HEK293 (cell line): Measurements from ENCODE around the gene TFB2M.
"Not testable (repeated sequence)": the region's sequence is repeated elsewhere in the genome, so short reads cannot be mapped to it uniquely, and the experiment has no call there.

Experiments
- CTCF ChIA-PET: fragments of 350-600 bp; formaldehyde crosslinking; extraction: SDS; loops from one replicate; lab custom pipeline; 2021; ENCODE audit warnings: antibody characterized with exemption; lab: Yijun Ruan, JAX
- POLR2A ChIA-PET: fragments of 300-600 bp; formaldehyde crosslinking; extraction: SDS; loops from one replicate; lab custom pipeline; 2020; ENCODE audit warnings: antibody characterized with exemption, inconsistent platforms; lab: Yijun Ruan, JAX
- H3K27ac ChIP-seq: fragments of 200-500 bp; sonication (Bioruptor generic); 2 replicates; pipeline ENCODE4 v1.5.1; 2014; ENCODE audit warnings: low read depth, low read length, control low read depth, inconsistent platforms; ENCODE audit errors: extremely low read depth
- H3K36me3 ChIP-seq, 2 experiments: fragments of 200-500 bp in 1 of 2; sonication (Bioruptor generic) in 1 of 2; 1 replicate in 1 of 2; 2 replicates in 1 of 2; pipeline ENCODE4 v1.5.1; 2014 to 2017; ENCODE audit warnings: inconsistent platforms in 2 of 2, low read length in 2 of 2; ENCODE audit not compliant: control insufficient read depth in 2 of 2, insufficient read depth in 1 of 2
- H3K4me1 ChIP-seq: fragments of 200-500 bp; sonication (Bioruptor generic); 2 replicates; pipeline ENCODE4 v1.5.1; 2014; ENCODE audit warnings: mild to moderate bottlenecking, low read length, inconsistent platforms; ENCODE audit not compliant: control insufficient read depth, insufficient read depth
- H3K4me3 ChIP-seq: 2 replicates; pipeline ENCODE4 v1.5.1; 2011; ENCODE audit warnings: low read depth, mild to moderate bottlenecking, control low read depth, low read length, moderate library complexity
- H3K9me3 ChIP-seq: fragments of 200-500 bp; sonication (Bioruptor generic); 2 replicates; pipeline ENCODE4 v1.5.1; 2014; ENCODE audit warnings: low read depth, low read length, inconsistent platforms; ENCODE audit not compliant: control insufficient read depth, insufficient read depth
- AEBP2 ChIP-seq: fragments of 450-650 bp; formaldehyde crosslinking; IDR thresholded peaks from 2 replicates; pipeline ENCODE4 v1.5.1; 2016; ENCODE audit warnings: missing biosample characterization, missing genetic modification characterization, borderline replicate concordance
- EGR2 ChIP-seq: fragments of 450-650 bp; formaldehyde crosslinking; IDR thresholded peaks from 2 replicates; pipeline ENCODE4 v1.5.1; 2016; ENCODE audit warnings: low read depth, missing biosample characterization, missing genetic modification characterization
- KLF1 ChIP-seq: fragments of 450-650 bp; formaldehyde crosslinking; IDR thresholded peaks from 2 replicates; pipeline ENCODE4 v1.5.1; 2016; ENCODE audit warnings: missing biosample characterization, missing genetic modification characterization
- SALL2 ChIP-seq: fragments of 450-650 bp; formaldehyde crosslinking; IDR thresholded peaks from 2 replicates; pipeline ENCODE4 v1.5.0; 2017; ENCODE audit warnings: missing biosample characterization, mild to moderate bottlenecking, missing genetic modification characterization, borderline replicate concordance
- ZBTB1 ChIP-seq: fragments of 450-650 bp; formaldehyde crosslinking; IDR thresholded peaks from 2 replicates; pipeline ENCODE4 v1.5.1; 2016; ENCODE audit warnings: missing biosample characterization, missing genetic modification characterization
- ZBTB21 ChIP-seq: fragments of 450-650 bp; formaldehyde crosslinking; IDR thresholded peaks from 2 replicates; pipeline ENCODE4 v1.5.1; 2017; ENCODE audit warnings: missing biosample characterization, missing genetic modification characterization
- ZBTB8A ChIP-seq: fragments of 450-650 bp; formaldehyde crosslinking; IDR thresholded peaks from 2 replicates; pipeline ENCODE4 v1.5.1; 2016; ENCODE audit warnings: missing biosample characterization, missing genetic modification characterization
- ZNF133 ChIP-seq: fragments of 450-650 bp; formaldehyde crosslinking; IDR thresholded peaks from 2 replicates; pipeline ENCODE4 v1.5.1; 2016; ENCODE audit warnings: missing biosample characterization, missing genetic modification characterization
- ZNF202 ChIP-seq: fragments of 450-650 bp; formaldehyde crosslinking; IDR thresholded peaks from 2 replicates; pipeline ENCODE4 v1.5.1; 2016; ENCODE audit warnings: missing biosample characterization, missing genetic modification characterization, borderline replicate concordance
- ZNF248 ChIP-seq: fragments of 450-650 bp; formaldehyde crosslinking; IDR thresholded peaks from 2 replicates; pipeline ENCODE4 v1.5.1; 2017; ENCODE audit warnings: missing biosample characterization, missing genetic modification characterization
- ZNF280D ChIP-seq: fragments of 450-650 bp; formaldehyde crosslinking; IDR thresholded peaks from 2 replicates; pipeline ENCODE4 v1.5.1; 2016; ENCODE audit warnings: missing biosample characterization, missing genetic modification characterization
- ZNF292 ChIP-seq: fragments of 450-650 bp; formaldehyde crosslinking; IDR thresholded peaks from 2 replicates; pipeline ENCODE4 v1.5.1; 2016; ENCODE audit warnings: low read depth, missing biosample characterization, missing genetic modification characterization, borderline replicate concordance
- ZNF416 ChIP-seq: fragments of 450-650 bp; formaldehyde crosslinking; IDR thresholded peaks from 2 replicates; pipeline ENCODE4 v1.5.1; 2016; ENCODE audit warnings: missing biosample characterization, missing genetic modification characterization
- ZNF426 ChIP-seq: fragments of 450-650 bp; formaldehyde crosslinking; IDR thresholded peaks from 2 replicates; pipeline ENCODE4 v1.5.1; 2017; ENCODE audit warnings: missing biosample characterization, missing genetic modification characterization, mild to moderate bottlenecking, inconsistent platforms, moderate library complexity
- ZNF501 ChIP-seq: fragments of 450-650 bp; formaldehyde crosslinking; IDR thresholded peaks from 2 replicates; pipeline ENCODE4 v1.5.1; 2016; ENCODE audit warnings: missing biosample characterization, missing genetic modification characterization
- ZNF514 ChIP-seq: fragments of 450-650 bp; formaldehyde crosslinking; IDR thresholded peaks from 2 replicates; pipeline ENCODE4 v1.5.1; 2016; ENCODE audit warnings: missing biosample characterization, missing genetic modification characterization
- ZNF560 ChIP-seq: fragments of 450-650 bp; formaldehyde crosslinking; IDR thresholded peaks from 2 replicates; pipeline ENCODE4 v1.5.1; 2017; ENCODE audit warnings: missing biosample characterization, missing genetic modification characterization, borderline replicate concordance
- ZNF639 ChIP-seq: fragments of 450-650 bp; formaldehyde crosslinking; IDR thresholded peaks from 2 replicates; pipeline ENCODE4 v1.5.1; 2016; ENCODE audit warnings: missing biosample characterization, missing genetic modification characterization
- ZNF670 ChIP-seq: fragments of 450-650 bp; formaldehyde crosslinking; IDR thresholded peaks from 2 replicates; pipeline ENCODE4 v1.5.1; 2016; ENCODE audit warnings: missing biosample characterization, missing genetic modification characterization, low read depth
- ZNF747 ChIP-seq: fragments of 450-650 bp; formaldehyde crosslinking; IDR thresholded peaks from 2 replicates; pipeline ENCODE4 v1.5.1; 2016; ENCODE audit warnings: missing biosample characterization, missing genetic modification characterization
- ZNF776 ChIP-seq: fragments of 450-650 bp; formaldehyde crosslinking; IDR thresholded peaks from 2 replicates; pipeline ENCODE4 v1.5.0; 2017; ENCODE audit warnings: missing biosample characterization, missing genetic modification characterization, borderline replicate concordance
- ZNF777 ChIP-seq: fragments of 450-650 bp; formaldehyde crosslinking; IDR thresholded peaks from 2 replicates; pipeline ENCODE4 v1.5.1; 2017; ENCODE audit warnings: missing biosample characterization, missing genetic modification characterization, borderline replicate concordance
- ZNF830 ChIP-seq: fragments of 450-650 bp; IDR thresholded peaks from 2 replicates; pipeline ENCODE4 v1.5.0; 2018; ENCODE audit warnings: missing biosample characterization, missing genetic modification characterization, low read depth, mild to moderate bottlenecking, moderate library complexity
- ZNF843 ChIP-seq: fragments of 450-650 bp; formaldehyde crosslinking; IDR thresholded peaks from 2 replicates; pipeline ENCODE4 v1.5.1; 2016; ENCODE audit warnings: missing biosample characterization, missing genetic modification characterization

TFB2M gene

GRCh38 chr1:246564839-246565750 lies 966 bp downstream of the TFB2M start:
- H3K4me3 ChIP-seq, result peak overlapping the region; percentile 65
- no peaks in the 10 kb centered on the region for H3K9me3 ChIP-seq
- H3K4me1 ChIP-seq, result no peaks in the 10 kb centered on the region
- TF ChIP-seq ZBTB8A (tag by site-specific recombination) (no peak), ZNF248 (tag by site-specific recombination) (no peak), ZNF639 (no peak), ZNF670 (no peak), ZNF292 (tag by site-specific recombination) (no peak), ZNF416 (tag by site-specific recombination) (no peak), KLF1 (tag by site-specific recombination) (no peak), ZNF777 (no peak), ZNF133 (tag by site-specific recombination) (no peak), ZNF560 (tag by site-specific recombination) (no peak), SALL2 (tag by site-specific recombination) (no peak), AEBP2 (tag by site-specific recombination) (no peak), EGR2 (tag by site-specific recombination) (no peak), ZBTB1 (tag by site-specific recombination) (no peak), ZNF776 (tag by site-specific recombination) (no peak), ZNF843 (tag by site-specific recombination) (no peak), ZNF426 (tag by site-specific recombination) (no peak), ZBTB21 (tag by site-specific recombination) (no peak)
- ChIA-PET CTCF (no interaction called here), POLR2A (interaction anchor here (0.9 to 1.2 kb wide), 2 partner anchors 14 to 58 kb away, joined by 3 to 7 read pairs; partner anchors contain the start of gene SMYD3)
- no peak overlapping the region for H3K27ac ChIP-seq
- H3K36me3 ChIP-seq, result peaks cover 0 to 10% of the 10 kb centered on the region in 2 experiments; a peak in 1 of 3 replicates

GRCh38 chr1:246560833-246561232 lies 5.2 kb downstream of the TFB2M start:
- CTCF ChIA-PET, H3K9me3 ChIP-seq, H3K27ac ChIP-seq, H3K4me1 ChIP-seq, POLR2A ChIA-PET, H3K4me3 ChIP-seq: not testable (repeated sequence)
- peaks cover 0 to 36% of the 10 kb centered on the region in 2 experiments; a peak in 2 of 3 replicates for H3K36me3 ChIP-seq

GRCh38 chr1:246559310-246559709 lies 6.8 kb downstream of the TFB2M start:
- H3K36me3 ChIP-seq, result peaks cover 0 to 45% of the 10 kb centered on the region in 2 experiments; a peak in 2 of 3 replicates
- CTCF ChIA-PET, result no interaction called here
- H3K4me1 ChIP-seq, result no peaks in the 10 kb centered on the region
- no peak overlapping the region for H3K4me3 ChIP-seq
- H3K27ac ChIP-seq, result no peak overlapping the region
- H3K9me3 ChIP-seq, result no peaks in the 10 kb centered on the region
- POLR2A ChIA-PET, result no interaction called here
- TF ChIP-seq ZNF202 (no peak), ZNF830 (tag by site-specific recombination) (no peak), ZNF292 (tag by site-specific recombination) (no peak), ZNF514 (tag by site-specific recombination) (no peak), ZNF280D (tag by site-specific recombination) (no peak), ZNF501 (tag by site-specific recombination) (no peak), ZNF747 (tag by site-specific recombination) (no peak)
